ENCODE measurements around the gene MCM8.
"Not testable (repeated sequence)": the region's sequence is repeated elsewhere in the genome, so short reads cannot be mapped to it uniquely, and the experiment has no call there.

MCM8 gene

GRCh38 chr20:6028818-6029217 is 78.4 kb downstream of the MCM8 start:
- Histone ChIP-seq H3K9me3 (ENCODE audit: control insufficient read depth, insufficient read depth, low read length) (no peaks in the 10 kb centered on the region), H3K4me2 (ENCODE audit: low read length) (no peak overlapping the region), H3K36me3 (ENCODE audit: control insufficient read depth, low read length) (peaks cover 58% of the 10 kb centered on the region), H3K4me3 (ENCODE audit: low read length) (no peak overlapping the region), H3F3A (ENCODE audit: control insufficient read depth, insufficient read depth) (no peaks in the 10 kb centered on the region), H4K20me1 (ENCODE audit: control insufficient read depth, insufficient read depth, low read depth, low read length) (no peaks in the 10 kb centered on the region; the same call in 1 of the 2 replicates), H3K27ac (ENCODE audit: low read depth, low read length) (no peak overlapping the region), H3K79me2 (ENCODE audit: control insufficient read depth, low read length) (peaks cover 16% of the 10 kb centered on the region), H3K4me1 (ENCODE audit: control insufficient read depth, low read length) (0 out of 2 replicates have a peak, but pooled peaks cover 3% of the 10 kb centered on the region), H3K27me3 (ENCODE audit: control insufficient read depth, low read length) (no peaks in the 10 kb centered on the region), H3K9me2 (replicated peaks; ENCODE audit: control insufficient read depth, low read length) (no peaks in the 10 kb centered on the region)
- TF ChIP-seq CTCF (IDR thresholded peaks at IDR 0.05; ENCODE audit: low read depth, low read length, poor library complexity, severe bottlenecking) (no peak), EZH2phosphoT487 (IDR thresholded peaks at IDR 0.05; ENCODE audit: borderline replicate concordance, low read length) (no peak)

- no peak overlapping the region for H3K4me3 ChIP-seq (ENCODE audit: low read length)
- no peaks in the 10 kb centered on the region for H3K9me3 ChIP-seq (ENCODE audit: control insufficient read depth, insufficient read depth, low read length)
- TF ChIP-seq EZH2phosphoT487 (IDR thresholded peaks at IDR 0.05; ENCODE audit: borderline replicate concordance, low read length): no peak
- no peak for TF ChIP-seq CTCF (IDR thresholded peaks at IDR 0.05; ENCODE audit: low read depth, low read length, poor library complexity, severe bottlenecking)
- H3K36me3 ChIP-seq (ENCODE audit: control insufficient read depth, low read length): peaks cover 58% of the 10 kb centered on the region
- H3K4me1 ChIP-seq (ENCODE audit: control insufficient read depth, low read length): 0 out of 2 replicates have a peak, but pooled peaks cover 3% of the 10 kb centered on the region
- no peak overlapping the region for H3K4me2 ChIP-seq (ENCODE audit: low read length)
- H3K79me2 ChIP-seq (ENCODE audit: control insufficient read depth, low read length): peaks cover 16% of the 10 kb centered on the region
- H3K9me2 ChIP-seq (replicated peaks; ENCODE audit: control insufficient read depth, low read length): no peaks in the 10 kb centered on the region
- no peaks in the 10 kb centered on the region for H3K27me3 ChIP-seq (ENCODE audit: control insufficient read depth, low read length)
- H4K20me1 ChIP-seq (ENCODE audit: control insufficient read depth, insufficient read depth, low read depth, low read length): no peaks in the 10 kb centered on the region; the same call in 1 of the 2 replicates
- H3K27ac ChIP-seq (ENCODE audit: low read depth, low read length): no peak overlapping the region
- no peaks in the 10 kb centered on the region for H3F3A ChIP-seq (ENCODE audit: control insufficient read depth, insufficient read depth)
These were observed 79.1 kb downstream of the MCM8 start for GRCh38 chr20:6029538-6029937.

DNA sequence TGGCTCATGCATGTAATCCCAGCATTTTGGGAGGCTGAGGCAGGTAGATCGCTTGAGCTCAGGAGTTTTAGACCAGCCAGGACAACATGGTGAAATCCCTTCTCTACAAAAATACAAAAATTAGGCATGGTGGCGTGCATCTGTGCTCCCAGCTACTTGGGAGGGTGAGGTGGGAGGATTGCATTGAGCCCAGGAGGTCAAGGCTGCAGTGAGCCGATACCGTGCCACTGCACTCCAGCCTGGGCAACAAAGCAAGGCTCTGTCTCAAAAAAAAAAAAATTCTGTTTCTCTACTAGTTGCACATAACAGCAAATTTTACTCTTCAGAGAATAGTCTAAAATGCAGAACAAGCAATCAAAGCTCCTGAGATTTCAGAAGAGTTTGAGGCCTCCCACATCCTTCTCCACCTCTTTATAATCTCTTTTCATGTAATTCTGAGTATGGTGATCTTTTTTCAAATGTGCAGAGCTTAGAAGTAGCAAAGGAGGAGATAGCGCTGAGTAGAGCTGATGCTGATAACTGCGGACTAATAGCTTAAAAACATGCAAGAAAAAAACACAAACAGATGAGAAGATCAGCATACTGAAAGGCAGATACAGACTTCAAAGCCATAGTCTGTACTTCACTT is 80.1 kb downstream of the MCM8 start:
- no peaks in the 10 kb centered on the region for H3K9me2 ChIP-seq (replicated peaks; ENCODE audit: control insufficient read depth, low read length)
- no peaks in the 10 kb centered on the region for H3F3A ChIP-seq (ENCODE audit: control insufficient read depth, insufficient read depth)
- no peaks in the 10 kb centered on the region; the same call in 1 of the 2 replicates for H4K20me1 ChIP-seq (ENCODE audit: control insufficient read depth, insufficient read depth, low read depth, low read length)
- H3K27ac ChIP-seq (ENCODE audit: low read depth, low read length): no peak overlapping the region
- no peaks in the 10 kb centered on the region for H3K9me3 ChIP-seq (ENCODE audit: control insufficient read depth, insufficient read depth, low read length)
- no peak overlapping the region for H3K4me2 ChIP-seq (ENCODE audit: low read length)
- H3K4me3 ChIP-seq (ENCODE audit: low read length): no peak overlapping the region
- peaks cover 14% of the 10 kb centered on the region for H3K79me2 ChIP-seq (ENCODE audit: control insufficient read depth, low read length)
- 0 out of 2 replicates have a peak, but pooled peaks cover 3% of the 10 kb centered on the region for H3K4me1 ChIP-seq (ENCODE audit: control insufficient read depth, low read length)
- H3K36me3 ChIP-seq (ENCODE audit: control insufficient read depth, low read length): peaks cover 56% of the 10 kb centered on the region
- H3K27me3 ChIP-seq (ENCODE audit: control insufficient read depth, low read length): no peaks in the 10 kb centered on the region
- TF ChIP-seq EZH2phosphoT487 (IDR thresholded peaks at IDR 0.05; ENCODE audit: borderline replicate concordance, low read length): no peak
- TF ChIP-seq CTCF (IDR thresholded peaks at IDR 0.05; ENCODE audit: low read depth, low read length, poor library complexity, severe bottlenecking): no peak

DNA sequence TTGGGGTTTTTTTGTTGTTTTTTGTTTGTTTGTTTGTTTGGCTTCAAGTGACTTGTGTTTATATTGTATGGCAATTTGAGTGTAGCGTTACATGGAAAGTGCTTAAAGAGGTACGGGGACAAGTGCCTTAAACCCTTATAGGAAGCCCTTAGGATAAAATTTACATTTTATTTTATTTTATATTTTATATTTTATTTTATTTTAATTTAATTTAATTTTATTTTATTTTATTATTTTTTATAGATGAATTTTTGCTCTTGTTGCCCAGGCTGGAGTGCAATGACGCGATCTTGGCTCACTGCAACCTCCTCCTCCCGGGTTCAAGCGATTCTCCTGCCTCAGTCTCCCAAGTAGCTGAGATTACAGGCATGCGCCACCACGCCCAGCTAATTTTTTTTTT is 82.5 kb downstream of the MCM8 start:
- H3K36me3 ChIP-seq (ENCODE audit: control insufficient read depth, low read length): peaks cover 61% of the 10 kb centered on the region
- not testable (repeated sequence) for H3K4me1 ChIP-seq (ENCODE audit: control insufficient read depth, low read length); H3K27ac ChIP-seq (ENCODE audit: low read depth, low read length); H3F3A ChIP-seq (ENCODE audit: control insufficient read depth, insufficient read depth); H4K20me1 ChIP-seq (ENCODE audit: control insufficient read depth, insufficient read depth, low read depth, low read length); H3K9me2 ChIP-seq (replicated peaks; ENCODE audit: control insufficient read depth, low read length); H3K4me3 ChIP-seq (ENCODE audit: low read length); H3K27me3 ChIP-seq (ENCODE audit: control insufficient read depth, low read length); H3K4me2 ChIP-seq (ENCODE audit: low read length); H3K9me3 ChIP-seq (ENCODE audit: control insufficient read depth, insufficient read depth, low read length); H3K79me2 ChIP-seq (ENCODE audit: control insufficient read depth, low read length)
